Measurements from ENCODE around the gene MDFIC2.

Gene MDFIC2

DNA sequence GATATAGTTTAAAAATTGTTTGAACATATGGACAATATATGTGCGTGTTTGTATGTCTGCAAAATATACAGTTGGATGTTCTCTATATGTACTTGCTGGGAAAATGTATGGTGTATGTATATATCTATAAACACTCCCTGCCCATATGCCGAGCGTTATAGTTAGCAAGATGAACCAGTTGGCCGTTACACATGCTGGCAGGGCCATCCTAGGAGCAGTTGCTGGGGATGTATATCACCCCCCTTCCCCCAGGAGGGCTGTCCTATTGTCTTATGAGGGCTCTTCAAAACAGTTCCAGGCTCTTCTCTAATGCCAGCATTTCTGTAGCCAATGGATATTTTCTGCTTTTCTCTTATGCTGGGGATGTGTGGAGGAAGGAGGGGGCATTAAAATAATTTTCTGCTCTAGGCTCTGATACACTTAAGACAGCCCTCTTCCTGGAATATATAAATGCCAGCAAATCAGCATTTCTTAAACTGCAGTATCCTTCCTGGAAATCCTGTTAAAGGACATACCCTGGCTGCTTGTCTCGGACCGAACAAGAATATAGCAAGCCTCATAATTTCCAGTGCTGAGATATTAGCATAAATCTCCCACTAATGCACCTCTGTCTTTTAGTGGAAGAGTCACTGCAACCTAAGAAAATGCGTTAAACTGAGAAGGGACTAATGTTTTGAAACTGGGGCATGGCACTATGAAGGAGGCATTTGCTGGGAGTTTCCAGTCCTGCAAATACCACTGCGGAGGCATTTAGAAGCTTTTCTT lies 134.4 kb downstream of the MDFIC2 start:
- no peak for DNase-seq

DNA sequence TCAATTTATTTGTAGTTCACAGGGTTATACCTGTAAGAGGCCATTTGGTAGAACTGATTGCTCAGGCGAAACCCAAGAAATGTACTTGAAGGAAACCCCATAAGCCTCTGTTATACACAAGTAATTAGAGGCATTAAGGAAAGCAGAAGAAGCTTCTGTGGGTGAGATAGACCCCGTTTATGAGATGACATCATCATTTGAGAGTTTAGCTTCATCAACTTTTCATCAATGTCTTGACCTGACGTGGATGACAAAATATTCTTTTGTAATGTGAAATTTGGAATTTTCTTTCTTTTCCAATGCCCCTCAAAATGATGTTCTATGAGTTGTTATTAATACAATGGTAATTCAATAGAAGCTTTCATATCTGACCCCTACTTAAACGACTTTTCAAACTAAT lies 136.2 kb downstream of the MDFIC2 start:
- DNase-seq: no peak

DNA sequence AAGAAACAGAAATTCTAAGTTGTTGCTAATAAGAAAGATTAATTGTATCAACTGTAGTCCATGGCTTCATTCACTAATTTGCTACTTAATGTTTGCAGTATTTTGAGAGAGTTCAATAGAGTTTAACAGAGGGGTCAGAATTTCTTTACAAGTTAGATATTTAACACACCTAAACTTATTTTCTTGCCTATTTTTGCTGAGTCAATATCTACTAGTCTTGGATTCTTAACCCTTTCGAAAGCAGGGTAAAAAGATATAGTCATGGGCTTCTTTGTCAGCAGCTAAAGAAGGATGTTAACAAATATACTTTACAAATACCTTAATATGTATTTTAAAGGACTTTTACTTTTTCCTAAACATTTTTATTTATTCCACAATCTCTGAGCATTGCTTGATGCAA lies 155.6 kb downstream of the MDFIC2 start:
- DNase-seq: no peak

DNA sequence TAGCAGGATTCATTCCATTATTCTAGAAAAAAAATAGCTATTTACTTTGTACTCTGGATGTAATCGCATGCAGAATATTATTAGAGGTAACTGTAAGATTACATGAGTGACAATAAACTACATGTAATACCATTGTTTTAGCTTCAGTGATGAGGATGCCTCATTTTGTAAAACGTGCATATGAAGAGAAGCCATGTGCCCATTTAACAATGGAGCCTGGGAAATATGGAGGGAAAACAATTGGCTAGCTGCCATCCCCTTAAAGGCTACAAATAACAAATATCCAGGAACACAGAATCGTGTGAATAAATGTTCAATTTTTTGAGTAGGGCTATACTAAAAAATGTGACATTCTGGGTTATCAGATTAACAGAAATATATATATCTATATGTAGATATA lies 161.8 kb downstream of the MDFIC2 start:
- DNase-seq: no peak

DNA sequence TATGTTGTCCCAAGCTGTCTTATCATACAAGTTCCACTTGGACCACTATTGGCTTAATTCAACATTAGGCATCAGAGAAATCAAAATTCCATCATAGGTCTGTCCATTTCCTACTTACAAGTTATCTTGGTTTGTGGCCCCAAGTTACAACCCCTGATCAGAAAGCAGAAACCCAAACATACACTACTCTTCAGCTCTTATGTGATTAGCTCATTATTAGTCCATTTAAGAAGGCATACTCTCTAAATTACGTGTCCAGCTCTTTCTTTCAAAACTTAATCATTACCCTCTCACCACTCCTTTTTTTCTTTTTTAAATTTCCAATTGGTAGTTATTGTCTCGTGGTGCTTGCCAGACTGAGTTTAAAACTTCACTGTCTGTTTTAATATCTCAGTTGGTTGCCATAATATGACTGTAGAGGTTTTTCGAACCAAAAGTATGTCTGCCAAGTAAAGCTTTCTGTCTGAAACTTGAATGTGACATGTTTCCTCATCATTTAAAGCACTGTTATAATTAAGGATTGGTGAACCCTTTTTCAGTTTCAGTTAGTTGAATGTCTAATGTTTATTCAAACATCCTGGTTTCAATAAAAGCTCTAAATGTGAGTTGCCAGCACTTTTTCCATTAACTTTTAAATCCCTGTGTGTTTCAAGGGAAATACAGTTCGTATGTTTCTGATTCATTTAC lies 162.6 kb downstream of the MDFIC2 start:
- DNase-seq: no peak

Data from stimulated activated naive CD4-positive, alpha-beta T cell (primary cell).